HG03439 (cell line): ENCODE results near the gene ZNF615.
"Not testable (repeated sequence)": the region's sequence is repeated elsewhere in the genome, so short reads cannot be mapped to it uniquely, and the experiment has no call there.

Experiments
- ATAC-seq: cut with Tn5 transposase; IDR thresholded peaks from one replicate; pipeline ENCODE4 v1.9.1; 2021; ENCODE audit warnings: mild to moderate bottlenecking, moderate library complexity; ENCODE audit not compliant: unreplicated experiment

ZNF615 gene

GRCh38 chr19:51980926-51981325, 27.1 kb downstream of the ZNF615 start:
- not testable (repeated sequence) for ATAC-seq

DNA sequence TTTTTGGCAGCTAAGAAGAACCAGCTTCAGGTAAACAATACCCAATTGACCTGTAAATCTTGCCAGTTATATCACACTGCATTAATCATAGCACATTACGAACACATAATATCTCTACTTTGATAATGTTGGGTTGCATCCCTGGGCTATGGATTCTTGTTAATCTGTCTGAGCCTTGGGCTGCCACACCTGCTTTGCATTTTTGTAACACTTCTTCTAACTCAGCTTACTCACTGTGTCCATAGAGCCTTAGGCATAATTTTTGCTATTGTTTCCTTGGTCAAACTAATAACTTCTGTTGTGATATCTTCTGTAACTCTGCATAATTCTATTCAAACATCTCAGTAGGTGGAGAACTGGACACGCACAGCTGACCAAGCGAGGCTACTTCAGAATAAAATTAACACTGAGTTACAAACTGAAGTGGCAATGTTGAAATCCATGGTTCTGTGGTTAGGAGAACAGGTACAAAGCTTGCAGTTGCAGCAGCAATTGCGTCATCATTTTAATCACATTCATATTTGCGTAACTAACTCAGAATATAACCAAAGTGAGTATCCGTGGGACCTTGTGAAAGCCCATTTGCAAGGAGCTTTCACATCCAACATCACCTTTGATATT, 27.8 kb downstream of the ZNF615 start:
- ATAC-seq = no peak

DNA sequence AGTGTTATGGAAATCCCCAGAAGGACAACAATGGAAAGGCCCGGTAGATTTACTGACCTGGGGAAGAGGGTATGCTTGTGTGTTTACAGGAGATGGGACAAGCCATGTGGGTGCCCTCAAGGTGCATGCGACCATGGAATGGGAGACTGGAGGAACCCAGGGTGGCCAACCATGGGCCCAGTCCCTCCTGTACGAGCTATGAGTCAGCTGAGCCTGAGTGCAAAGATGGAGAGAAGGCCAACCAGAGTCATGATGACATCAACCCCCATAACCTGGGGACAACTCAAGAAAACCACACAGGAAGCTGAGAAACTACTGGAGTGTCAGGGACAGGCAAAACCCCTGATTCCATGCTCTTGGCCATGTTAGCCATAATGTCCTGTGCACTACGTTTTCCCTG, 29.1 kb downstream of the ZNF615 start:
- ATAC-seq = no peak

DNA sequence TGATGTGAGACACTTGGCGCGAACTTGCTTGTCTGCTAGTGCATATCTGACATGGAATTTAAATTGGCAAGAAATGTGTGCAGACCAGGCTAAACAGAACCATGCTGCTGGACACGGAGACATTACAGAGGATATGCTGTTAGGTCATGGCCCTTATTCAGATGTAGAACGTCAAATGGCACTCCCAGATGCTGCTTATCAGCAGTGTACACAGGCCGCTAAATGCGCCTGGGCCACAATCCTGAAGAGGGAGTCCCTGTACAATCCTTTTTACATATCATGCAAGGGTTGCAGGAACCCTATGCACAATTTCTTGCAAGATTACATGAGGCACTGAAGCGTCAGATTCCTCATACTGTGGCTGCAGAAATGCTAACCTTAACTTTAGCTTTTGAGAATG, 30.7 kb downstream of the ZNF615 start:
- ATAC-seq = no peak

GRCh38 chr19:51976852-51977251, 31.2 kb downstream of the ZNF615 start:
- ATAC-seq = no peak

DNA sequence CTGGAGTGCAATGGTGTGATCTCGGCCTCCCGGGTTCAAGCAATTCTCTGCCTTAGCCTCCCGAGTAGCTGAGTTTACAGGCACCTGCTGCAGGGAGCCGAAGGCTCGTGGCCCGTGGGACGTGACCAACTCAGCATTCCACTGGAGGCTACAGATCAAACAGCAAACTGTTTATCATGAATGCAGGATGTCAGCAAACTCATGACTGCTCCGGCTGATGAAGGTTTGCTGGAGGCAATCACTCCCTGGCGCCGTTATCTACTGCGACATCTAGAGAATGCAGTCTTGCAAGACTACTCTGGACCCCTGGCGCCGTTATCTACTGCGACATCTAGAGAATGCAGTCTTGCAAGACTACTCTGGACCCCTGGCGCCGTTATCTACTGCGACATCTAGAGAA, 32.2 kb downstream of the ZNF615 start:
- not testable (repeated sequence) for ATAC-seq

- ATAC-seq = no peak
Measured at GRCh38 chr19:51971624-51972023, 36.4 kb downstream of the ZNF615 start.

GRCh38 chr19:51970718-51971117, 37.3 kb downstream of the ZNF615 start:
- no peak for ATAC-seq

GRCh38 chr19:51965583-51965982, 42.4 kb downstream of the ZNF615 start:
- ATAC-seq = no peak

DNA sequence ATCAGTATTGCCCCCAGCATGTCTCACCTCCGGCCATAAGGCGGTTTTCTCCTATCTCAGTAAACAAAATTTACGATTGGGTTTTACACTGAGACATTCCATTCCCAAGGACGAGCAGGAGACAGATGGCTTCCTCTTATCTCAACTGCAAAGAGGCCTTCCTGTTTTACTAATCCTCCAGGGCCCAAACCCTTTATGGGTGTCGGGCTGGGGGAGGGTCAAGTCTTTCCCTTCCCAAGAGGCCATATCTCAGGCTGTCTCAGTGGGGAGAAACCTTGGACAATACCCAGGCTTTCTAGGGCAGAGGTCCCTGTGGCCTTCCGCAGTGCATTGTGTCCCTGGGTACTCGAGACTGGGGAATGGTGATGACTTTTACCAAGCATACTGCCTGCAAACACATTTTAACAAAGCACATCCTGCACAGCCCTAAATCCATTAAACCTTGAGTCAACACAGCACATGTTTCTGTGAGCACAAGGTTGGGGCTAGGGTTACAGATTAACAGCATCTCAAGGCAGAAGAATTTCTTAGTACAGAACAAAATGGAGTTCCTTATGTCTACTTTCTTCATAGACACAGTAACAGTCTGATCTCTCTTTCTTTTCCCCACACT, 47.3 kb downstream of the ZNF615 start:
- not testable (repeated sequence) for ATAC-seq

DNA sequence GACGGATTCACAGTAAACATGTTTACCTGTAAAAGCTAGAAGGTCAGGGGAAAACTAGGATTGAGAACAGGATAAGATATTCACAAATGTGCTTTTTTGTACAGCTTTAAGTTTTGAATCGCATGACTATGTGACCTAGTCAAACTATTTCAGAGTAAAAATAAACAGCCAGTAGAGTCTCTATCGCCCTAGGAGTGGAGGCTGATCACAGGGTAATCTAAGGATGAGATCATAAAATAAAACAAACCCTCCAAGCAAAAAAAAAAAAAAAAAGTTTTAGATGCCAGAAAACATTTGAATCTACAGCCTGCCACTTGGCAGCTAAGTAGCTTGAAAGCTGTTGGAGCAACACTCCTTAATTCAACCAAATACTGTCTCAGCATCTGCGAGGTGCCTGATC, 48.2 kb downstream of the ZNF615 start:
- ATAC-seq = no peak

DNA sequence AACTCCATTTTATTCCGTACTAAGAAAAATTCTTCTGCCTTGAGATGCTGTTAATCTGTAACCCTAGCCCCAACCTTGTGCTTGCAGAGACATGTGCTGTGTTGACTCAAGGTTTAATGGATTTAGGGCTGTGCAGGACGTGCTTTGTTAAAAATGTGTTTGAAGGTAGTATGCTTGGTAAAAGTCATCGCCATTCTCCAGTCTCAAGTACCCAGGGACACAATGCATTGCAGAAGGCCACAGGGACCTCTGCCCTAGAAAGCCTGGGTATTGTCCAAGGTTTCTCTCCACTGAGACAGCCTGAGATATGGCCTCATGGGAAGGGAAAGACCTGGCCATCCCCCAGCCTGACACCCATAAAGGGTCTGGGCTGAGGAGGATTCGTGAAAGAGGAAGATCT, 50.2 kb downstream of the ZNF615 start:
- not testable (repeated sequence) for ATAC-seq

DNA sequence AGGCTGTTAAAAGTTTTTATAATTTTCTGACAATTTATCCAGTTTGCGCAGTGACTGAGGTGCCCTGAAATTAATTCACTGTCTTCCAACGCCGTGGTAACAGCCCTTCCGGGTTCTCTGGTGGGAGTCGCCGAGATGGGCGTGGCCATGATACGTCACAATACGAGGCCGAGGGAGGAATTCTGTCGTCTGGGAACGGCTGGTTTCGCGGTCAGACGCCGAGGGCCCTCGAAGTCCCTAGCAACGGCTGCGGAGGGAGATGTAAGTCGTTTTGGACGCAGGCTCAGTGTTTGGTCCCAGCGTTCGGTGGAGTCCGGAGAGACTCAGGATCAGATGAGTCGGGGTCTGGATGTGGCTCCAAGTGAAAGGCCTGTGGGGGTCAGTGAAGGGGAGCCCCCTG, 59.0 kb downstream of the ZNF615 start:
- ATAC-seq = no peak

- no peak for ATAC-seq
Measured at GRCh38 chr19:51946602-51947001, 61.4 kb downstream of the ZNF615 start.

GRCh38 chr19:51944798-51945552, 63.0 kb downstream of the ZNF615 start:
- ATAC-seq = no peak
